ENCODE results near the gene MGAT1. TPM values are rescaled to one million over a fixed set of nuclear protein-coding genes. Genes with fewer than 3 reads are reported as not detected.

MGAT1 gene
- total RNA-seq (10 to 100 TPM; 77.1 to 80.8 TPM), total RNA-seq (98.7 to 154 reads per million in 2 donors)

DNA sequence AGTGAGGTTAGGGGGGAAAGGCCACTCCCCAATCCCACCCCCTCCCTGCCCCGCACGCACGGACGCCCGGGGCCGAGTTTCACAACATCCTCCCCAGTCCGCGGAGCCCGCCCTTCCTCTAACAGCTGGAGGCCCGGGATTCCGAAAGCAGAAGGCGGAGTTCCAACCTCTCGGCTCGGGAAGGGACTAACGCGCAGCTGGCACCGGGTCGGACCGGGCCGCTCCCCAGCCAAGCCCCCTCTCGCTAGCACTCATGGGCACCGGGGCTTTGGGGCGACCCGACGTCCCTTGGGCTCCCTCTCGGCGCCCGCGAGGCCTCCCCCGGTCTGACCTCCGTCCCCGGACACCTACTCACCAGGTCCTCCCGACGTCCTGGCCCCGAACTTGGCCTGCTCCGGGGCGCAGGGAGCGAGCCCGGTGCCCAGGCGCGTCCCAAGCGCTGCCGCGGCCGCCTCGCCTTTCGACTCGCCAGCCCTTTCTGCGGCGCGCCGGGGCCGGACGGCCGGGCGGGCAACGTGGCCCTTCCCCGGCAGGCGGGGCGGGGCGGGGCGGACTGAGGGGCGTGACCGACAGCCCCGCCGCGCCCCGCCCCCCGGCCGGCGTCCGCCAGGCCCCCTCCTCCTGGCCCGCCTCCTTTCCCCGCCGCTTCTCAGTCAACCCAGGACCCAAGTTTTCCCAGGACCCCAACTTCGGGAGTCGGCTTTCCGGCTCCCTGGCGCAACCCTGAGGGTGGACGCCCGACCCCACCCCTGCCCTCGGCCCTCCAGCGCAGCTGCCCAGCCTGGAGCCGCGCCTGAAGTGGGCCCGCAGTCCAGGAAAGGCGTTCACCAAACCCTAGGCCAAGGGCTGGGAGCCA is at the start of gene MGAT1:
Gene MGAT1, minus strand, starts transcription at position 482 of the 856 bp plus-strand sequence. CDS start 9,835 bp downstream, outside the sequence.
- Mint-ChIP-seq H3K4me3 (peak within 1 kb of the TSS; percentile 87), H3K27ac (peak within 1 kb of the TSS; percentile 97), H3K4me1 (peaks cover 74% of the 10 kb centered on the region), H3K27me3 (no peaks in the 10 kb centered on the region), H3K36me3 (ENCODE audit: low read depth) (peaks cover 4% of the 10 kb centered on the region)
- no peaks in the 10 kb centered on the region for H3K9me3 ChIP-seq (ENCODE audit: control insufficient read depth, low read length, poor library complexity, severe bottlenecking)
- ATAC-seq = peak; percentile 65
- peak; percentile 63 to 87 (median 69) for DNase-seq

DNA sequence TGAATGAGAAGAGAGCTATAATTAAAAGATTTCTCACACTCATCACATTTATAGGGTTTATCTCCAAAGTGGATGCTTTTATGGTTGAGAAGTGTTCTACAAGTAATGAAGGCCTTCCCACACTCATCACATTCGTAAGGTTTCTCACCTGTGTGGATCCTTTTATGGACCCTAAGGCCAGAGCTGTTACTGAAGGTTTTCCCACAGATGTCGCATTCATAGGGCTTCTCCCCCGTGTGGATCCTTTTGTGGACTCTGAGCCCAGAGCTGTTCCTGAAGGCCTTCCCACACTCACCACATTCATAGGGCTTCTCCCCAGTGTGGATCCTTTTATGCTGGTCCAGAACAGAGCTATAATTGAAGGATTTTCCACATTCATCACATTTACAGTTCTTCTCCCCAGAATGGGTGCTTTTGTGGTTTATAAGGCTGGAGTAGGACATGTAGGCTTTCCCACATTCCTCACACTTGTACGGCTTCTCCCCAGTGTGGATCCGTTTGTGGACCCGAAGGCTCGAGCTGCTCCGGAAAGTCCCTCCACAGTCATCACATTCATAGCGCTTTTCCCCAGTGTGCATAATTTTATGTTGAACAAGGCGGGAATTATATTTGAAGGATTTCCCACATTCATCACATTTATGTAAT is 48.0 kb upstream of the MGAT1 start:
- DNase-seq = no peak
- H3K27me3 Mint-ChIP-seq = no peaks in the 10 kb centered on the region
- peaks cover 10% of the 10 kb centered on the region for H3K9me3 ChIP-seq (ENCODE audit: control insufficient read depth, low read length, poor library complexity, severe bottlenecking)
- H3K4me1 Mint-ChIP-seq = peaks cover 16% of the 10 kb centered on the region
- no peak for ATAC-seq
- peaks cover 17% of the 10 kb centered on the region for H3K36me3 Mint-ChIP-seq (ENCODE audit: low read depth)
- H3K4me3 Mint-ChIP-seq = no peak overlapping the region
- no peak overlapping the region for H3K27ac Mint-ChIP-seq

DNA sequence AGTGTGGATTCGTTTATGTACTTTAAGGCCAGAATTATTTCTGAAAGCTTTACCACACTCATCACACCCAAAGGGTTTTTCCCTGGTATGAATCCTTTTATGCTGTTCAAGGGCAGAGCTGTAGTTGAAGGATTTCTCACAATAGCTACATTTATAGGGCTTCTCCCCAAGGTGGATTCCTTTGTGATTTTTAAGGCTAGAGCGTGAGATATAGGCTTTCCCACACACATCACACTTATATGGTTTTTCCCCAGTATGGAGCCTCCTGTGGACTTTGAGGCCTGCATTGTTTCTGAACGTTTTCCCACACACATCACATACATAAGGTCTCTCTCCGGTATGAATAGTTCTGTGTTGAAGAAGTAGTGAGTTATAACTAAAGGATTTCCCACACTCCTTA is 47.2 kb upstream of the MGAT1 start:
- Mint-ChIP-seq H3K4me3 (no peak overlapping the region), H3K36me3 (ENCODE audit: low read depth) (peaks cover 14% of the 10 kb centered on the region), H3K27ac (no peak overlapping the region), H3K4me1 (peaks cover 14% of the 10 kb centered on the region), H3K27me3 (no peaks in the 10 kb centered on the region)
- ATAC-seq = no peak
- H3K9me3 ChIP-seq (ENCODE audit: control insufficient read depth, low read length, poor library complexity, severe bottlenecking) = peaks cover 10% of the 10 kb centered on the region
- DNase-seq = no peak

DNA sequence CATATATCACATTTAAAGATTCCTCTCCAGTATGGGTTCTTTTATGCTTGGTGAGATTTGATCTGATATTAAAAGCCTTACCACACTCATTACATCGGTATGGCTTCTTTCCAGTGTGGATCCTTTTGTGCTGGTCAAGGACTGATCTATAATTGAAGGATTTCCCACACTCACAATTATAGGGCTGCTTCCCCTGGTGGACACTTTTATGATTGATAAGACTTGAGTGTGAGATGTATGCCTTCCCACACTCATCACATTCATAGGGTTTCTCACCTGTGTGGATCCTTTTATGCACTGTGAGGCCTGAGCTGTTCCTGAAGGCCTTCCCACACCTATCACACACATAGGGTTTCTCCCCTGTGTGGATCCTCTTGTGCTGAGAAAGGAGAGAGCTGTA is 46.3 kb upstream of the MGAT1 start:
- no peaks in the 10 kb centered on the region for H3K27me3 Mint-ChIP-seq
- H3K4me3 Mint-ChIP-seq = no peak overlapping the region
- H3K4me1 Mint-ChIP-seq = peaks cover 10% of the 10 kb centered on the region
- peaks cover 8% of the 10 kb centered on the region for H3K36me3 Mint-ChIP-seq (ENCODE audit: low read depth)
- H3K27ac Mint-ChIP-seq = no peak overlapping the region
- peaks cover 10% of the 10 kb centered on the region for H3K9me3 ChIP-seq (ENCODE audit: control insufficient read depth, low read length, poor library complexity, severe bottlenecking)
- ATAC-seq = no peak
- DNase-seq = no peak

DNA sequence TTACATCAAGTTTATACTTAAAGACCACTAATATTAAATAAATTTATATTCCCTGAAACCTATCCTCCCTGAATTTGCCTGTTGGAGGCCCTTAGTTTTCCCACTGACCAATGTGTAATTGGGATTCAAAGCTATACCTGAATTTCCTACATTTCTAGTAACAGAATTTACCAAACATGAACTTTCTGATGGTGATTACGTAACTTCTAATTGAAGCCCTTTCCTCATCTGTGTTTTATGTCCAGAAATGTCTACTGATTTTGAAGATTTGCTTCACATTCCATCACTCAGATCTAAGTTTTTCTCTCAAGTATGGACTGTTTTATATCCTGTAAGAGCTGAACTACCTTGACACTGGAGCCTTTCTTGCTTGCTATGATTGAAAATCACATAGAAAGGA is 45.7 kb upstream of the MGAT1 start:
- H3K4me1 Mint-ChIP-seq = peaks cover 5% of the 10 kb centered on the region
- no peak overlapping the region for H3K27ac Mint-ChIP-seq
- DNase-seq = no peak
- ATAC-seq = no peak
- no peak overlapping the region for H3K4me3 Mint-ChIP-seq
- peaks cover 8% of the 10 kb centered on the region for H3K36me3 Mint-ChIP-seq (ENCODE audit: low read depth)
- H3K9me3 ChIP-seq (ENCODE audit: control insufficient read depth, low read length, poor library complexity, severe bottlenecking) = peaks cover 10% of the 10 kb centered on the region
- no peaks in the 10 kb centered on the region for H3K27me3 Mint-ChIP-seq

DNA sequence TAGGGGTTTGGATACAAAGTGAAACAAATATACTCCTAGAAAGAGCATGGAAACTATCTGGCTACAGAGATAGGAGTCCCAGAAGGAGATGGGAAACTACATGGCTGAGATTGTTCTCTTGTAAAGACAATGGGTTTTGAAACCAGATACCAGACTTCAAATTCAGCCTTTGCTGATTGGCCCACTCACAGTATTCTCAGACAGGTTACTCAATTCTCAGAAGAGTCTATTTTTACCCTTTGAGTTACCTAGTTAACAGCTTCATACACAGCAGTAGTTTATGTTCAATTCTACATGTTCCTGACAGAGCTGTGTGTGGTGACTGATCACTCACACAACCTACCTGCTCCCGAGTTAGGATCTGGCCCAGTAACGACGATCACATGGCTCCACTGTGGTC is 44.4 kb upstream of the MGAT1 start:
- Mint-ChIP-seq H3K4me1 (peaks cover 3% of the 10 kb centered on the region), H3K4me3 (no peak overlapping the region), H3K36me3 (ENCODE audit: low read depth) (peaks cover 5% of the 10 kb centered on the region), H3K27ac (no peak overlapping the region), H3K27me3 (no peaks in the 10 kb centered on the region)
- ATAC-seq (no peak), DNase-seq (no peak)
- H3K9me3 ChIP-seq (ENCODE audit: control insufficient read depth, low read length, poor library complexity, severe bottlenecking) = peaks cover 10% of the 10 kb centered on the region

DNA sequence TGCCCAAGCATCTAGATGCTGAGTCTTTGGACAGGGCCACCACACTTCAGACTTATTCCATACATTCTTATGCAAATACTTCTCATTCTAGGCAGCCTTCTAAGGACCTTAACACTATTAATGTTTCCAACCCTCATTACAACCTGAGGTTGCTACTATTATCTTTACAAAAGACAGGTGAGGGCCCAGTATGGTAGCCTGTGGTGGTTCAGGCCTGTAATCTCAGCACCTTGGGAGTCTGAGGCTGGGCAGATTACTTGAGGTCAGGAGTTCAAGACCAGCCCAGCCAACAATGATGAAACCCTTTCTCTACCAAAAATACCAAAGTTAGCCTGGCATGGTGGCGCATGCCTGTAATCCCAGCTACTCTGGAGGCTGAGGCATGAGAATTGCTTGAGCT is 42.3 kb upstream of the MGAT1 start:
- Mint-ChIP-seq H3K4me1 (peaks cover 3% of the 10 kb centered on the region), H3K27ac (no peak overlapping the region), H3K4me3 (no peak overlapping the region), H3K36me3 (ENCODE audit: low read depth) (peaks cover 2% of the 10 kb centered on the region), H3K27me3 (no peaks in the 10 kb centered on the region)
- no peaks in the 10 kb centered on the region for H3K9me3 ChIP-seq (ENCODE audit: control insufficient read depth, low read length, poor library complexity, severe bottlenecking)
- ATAC-seq = no peak
- no peak for DNase-seq

DNA sequence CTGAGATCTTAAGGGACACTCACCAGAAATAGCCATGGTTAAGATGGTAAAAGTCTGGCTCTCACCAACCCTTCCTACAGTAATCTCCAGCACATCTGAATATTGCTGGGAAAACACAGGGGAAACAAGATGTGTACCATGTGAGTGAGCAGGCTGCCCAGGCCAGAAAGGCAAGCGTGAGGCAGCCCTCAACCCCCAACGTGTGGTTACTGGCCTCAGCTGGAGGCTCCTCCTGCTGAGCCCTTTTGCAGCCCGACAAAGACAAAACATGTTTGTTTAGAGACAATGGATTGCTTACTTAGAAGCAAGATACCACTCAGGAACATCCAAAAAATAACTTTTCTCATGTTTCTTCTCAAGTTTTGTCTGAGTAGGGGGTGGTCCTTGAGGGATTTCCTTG is 41.8 kb upstream of the MGAT1 start:
- ATAC-seq (no peak), DNase-seq (no peak)
- no peaks in the 10 kb centered on the region for H3K9me3 ChIP-seq (ENCODE audit: control insufficient read depth, low read length, poor library complexity, severe bottlenecking)
- peaks cover 3% of the 10 kb centered on the region for H3K4me1 Mint-ChIP-seq
- H3K36me3 Mint-ChIP-seq (ENCODE audit: low read depth) = peaks cover 2% of the 10 kb centered on the region
- H3K27me3 Mint-ChIP-seq = no peaks in the 10 kb centered on the region
- H3K27ac Mint-ChIP-seq = no peak overlapping the region
- no peak overlapping the region for H3K4me3 Mint-ChIP-seq

DNA sequence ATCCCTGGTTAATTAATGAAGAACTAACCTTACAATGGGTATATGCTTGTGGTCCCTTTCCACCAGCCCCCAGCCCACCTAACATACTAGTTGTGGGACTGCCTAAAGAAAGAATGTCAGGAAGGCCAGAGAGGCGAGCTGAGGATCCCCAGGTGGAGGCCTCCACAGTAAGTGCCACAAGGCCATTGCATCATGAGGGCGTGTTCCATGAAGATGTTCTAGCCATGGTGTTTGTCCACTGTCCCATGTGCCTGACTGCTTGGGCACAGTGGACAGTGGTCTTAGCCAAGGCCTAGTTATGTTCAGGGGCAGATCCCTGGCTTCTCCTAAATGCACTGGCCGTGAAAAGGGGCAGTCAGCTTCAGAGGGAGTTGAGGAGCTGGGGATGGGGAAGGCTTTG is 37.3 kb upstream of the MGAT1 start:
- Mint-ChIP-seq H3K4me3 (no peak overlapping the region), H3K36me3 (ENCODE audit: low read depth) (peaks cover 4% of the 10 kb centered on the region), H3K4me1 (peaks cover 5% of the 10 kb centered on the region), H3K27ac (no peak overlapping the region), H3K27me3 (no peaks in the 10 kb centered on the region)
- H3K9me3 ChIP-seq (ENCODE audit: control insufficient read depth, low read length, poor library complexity, severe bottlenecking) = no peaks in the 10 kb centered on the region
- DNase-seq (no peak), ATAC-seq (no peak)

DNA sequence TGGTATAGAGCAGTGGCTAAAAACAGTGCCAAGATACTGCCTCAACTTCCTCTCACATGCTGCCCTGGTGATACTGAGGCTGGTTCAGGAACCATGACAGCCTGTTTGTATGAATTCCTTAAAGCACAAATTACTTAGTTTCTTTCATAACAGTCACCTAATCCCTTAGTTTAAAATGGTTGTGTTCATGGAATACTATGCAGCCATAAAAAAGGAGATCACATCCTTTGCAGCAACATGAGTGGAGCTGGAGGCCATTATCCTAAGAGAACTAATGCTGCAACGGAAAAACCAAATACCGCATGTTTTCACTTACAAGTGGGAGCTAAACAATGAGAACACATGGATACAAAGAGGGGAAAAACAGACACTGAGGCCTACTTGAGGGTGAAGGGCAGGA is 36.6 kb upstream of the MGAT1 start:
- H3K27ac Mint-ChIP-seq = no peak overlapping the region
- no peak for DNase-seq
- peaks cover 11% of the 10 kb centered on the region for H3K4me1 Mint-ChIP-seq
- no peak for ATAC-seq
- H3K36me3 Mint-ChIP-seq (ENCODE audit: low read depth) = peaks cover 4% of the 10 kb centered on the region
- no peak overlapping the region for H3K4me3 Mint-ChIP-seq
- no peaks in the 10 kb centered on the region for H3K9me3 ChIP-seq (ENCODE audit: control insufficient read depth, low read length, poor library complexity, severe bottlenecking)
- H3K27me3 Mint-ChIP-seq = no peaks in the 10 kb centered on the region

DNA sequence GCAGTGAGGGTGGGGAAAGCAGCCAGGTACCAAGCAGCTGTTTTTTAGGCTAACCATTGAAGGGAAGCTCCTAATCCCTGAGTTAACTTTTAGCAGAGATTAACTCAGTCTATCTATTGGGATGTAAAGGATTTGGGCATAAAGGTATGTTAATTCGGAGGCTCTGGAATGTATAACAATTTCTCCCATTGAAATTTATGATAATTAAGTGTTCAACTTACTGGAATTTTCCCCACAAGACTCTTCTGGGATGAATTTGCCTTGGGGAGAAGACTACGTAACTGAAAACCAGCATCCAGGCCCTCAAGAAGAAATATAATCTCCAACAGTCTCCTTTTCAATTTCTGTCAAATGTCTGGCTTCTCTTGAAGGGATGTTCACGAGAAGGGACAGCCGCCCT is 34.9 kb upstream of the MGAT1 start:
- Mint-ChIP-seq H3K27ac (peak overlapping the region; percentile 57), H3K4me3 (no peak overlapping the region), H3K36me3 (ENCODE audit: low read depth) (peaks cover 4% of the 10 kb centered on the region), H3K27me3 (no peaks in the 10 kb centered on the region), H3K4me1 (peaks cover 21% of the 10 kb centered on the region)
- H3K9me3 ChIP-seq (ENCODE audit: control insufficient read depth, low read length, poor library complexity, severe bottlenecking) = no peaks in the 10 kb centered on the region
- no peak for DNase-seq
- ATAC-seq = no peak

DNA sequence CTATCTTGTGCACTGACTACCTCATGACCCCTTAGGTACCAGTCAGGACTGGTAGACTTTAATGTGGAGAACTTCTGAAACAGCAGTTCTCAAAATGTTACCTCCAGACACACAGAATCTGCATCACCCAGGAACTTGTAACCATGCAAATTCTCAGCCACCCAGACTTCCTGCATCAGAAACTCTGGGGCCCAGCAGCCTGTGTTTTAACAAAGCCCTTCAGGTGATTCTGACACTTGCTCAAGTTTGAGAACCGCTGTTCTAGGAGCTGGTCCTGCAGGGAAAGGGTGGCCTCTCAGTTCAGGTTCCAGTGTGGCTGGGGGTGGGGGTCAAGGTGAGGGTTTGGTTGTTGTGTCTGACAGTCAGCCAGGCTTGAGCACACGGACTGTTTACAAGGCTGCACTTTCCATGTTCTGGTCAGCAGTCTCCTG is 30.0 kb upstream of the MGAT1 start:
- Mint-ChIP-seq H3K27me3 (no peaks in the 10 kb centered on the region), H3K27ac (peak overlapping the region; percentile 97), H3K4me3 (peak overlapping the region; percentile 97), H3K4me1 (peaks cover 39% of the 10 kb centered on the region), H3K36me3 (ENCODE audit: low read depth) (peaks cover 4% of the 10 kb centered on the region)
- DNase-seq (peak in 1 of 3 donors; percentile 20), ATAC-seq (peak; percentile 48)
- no peaks in the 10 kb centered on the region for H3K9me3 ChIP-seq (ENCODE audit: control insufficient read depth, low read length, poor library complexity, severe bottlenecking)

DNA sequence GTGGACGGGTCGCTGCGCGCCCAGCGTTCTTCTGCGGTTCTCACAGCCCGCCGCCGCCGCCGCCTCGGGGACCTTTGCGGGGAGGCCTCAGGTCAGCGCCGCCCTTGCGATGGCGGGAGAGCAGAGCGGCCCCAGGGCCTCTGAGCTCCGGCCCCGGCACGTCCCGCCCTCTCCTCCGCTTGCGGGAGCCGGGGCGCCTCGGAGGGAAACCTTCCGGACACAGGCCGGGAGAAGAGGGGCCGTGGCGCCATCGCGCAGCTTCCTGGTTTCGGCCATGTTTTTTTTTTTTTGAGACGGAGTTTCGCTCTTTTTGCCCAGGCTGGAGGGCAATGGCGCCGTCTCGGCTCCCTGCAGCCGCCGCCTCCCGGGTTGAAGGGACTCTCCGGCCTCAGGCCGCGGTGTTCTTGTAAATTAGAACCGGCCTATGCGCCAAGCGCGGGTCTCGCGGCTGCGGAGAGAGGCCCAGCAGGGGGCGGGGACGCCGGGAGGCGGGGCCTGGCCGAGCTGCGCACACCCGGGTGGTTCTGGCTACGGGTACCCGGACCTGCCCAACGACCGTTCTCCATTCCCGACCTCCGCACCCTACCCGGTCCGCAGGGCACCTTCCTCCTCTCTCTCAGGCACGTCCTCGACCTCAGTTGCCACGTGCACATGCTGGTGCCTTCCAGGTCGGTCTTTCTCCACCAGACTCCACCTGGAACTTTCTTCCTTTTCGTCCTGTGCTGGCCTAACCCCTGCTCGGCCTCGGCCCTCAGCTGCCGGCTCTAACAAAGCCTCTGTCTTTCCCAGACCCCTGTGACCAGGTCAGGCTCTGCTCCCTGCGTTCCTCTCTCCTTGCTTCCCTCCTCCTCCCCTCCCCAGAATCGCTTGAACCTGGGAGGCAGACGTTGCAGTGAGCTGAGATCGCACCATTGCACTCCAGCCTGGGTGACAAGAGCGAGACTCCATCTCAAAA is 28.8 kb upstream of the MGAT1 start:
- ATAC-seq (peak; percentile 70), DNase-seq (peak; percentile 66 to 67 (median 66))
- H3K4me1 Mint-ChIP-seq = peaks cover 39% of the 10 kb centered on the region
- no peaks in the 10 kb centered on the region for H3K9me3 ChIP-seq (ENCODE audit: control insufficient read depth, low read length, poor library complexity, severe bottlenecking)
- peaks cover 2% of the 10 kb centered on the region for H3K36me3 Mint-ChIP-seq (ENCODE audit: low read depth)
- H3K27me3 Mint-ChIP-seq = no peaks in the 10 kb centered on the region
- H3K4me3 Mint-ChIP-seq = peak overlapping the region; percentile 97
- H3K27ac Mint-ChIP-seq = peak overlapping the region; percentile 97

All from T-helper 17 cell (primary cell).